HG03439 (cell line): ENCODE measurements around the gene SLC6A5.

ENCODE experiments used
- ATAC-seq: cut with Tn5 transposase; IDR thresholded peaks from one replicate; pipeline ENCODE4 v1.9.1; 2021; ENCODE audit warnings: mild to moderate bottlenecking, moderate library complexity; ENCODE audit not compliant: unreplicated experiment

Gene SLC6A5

DNA sequence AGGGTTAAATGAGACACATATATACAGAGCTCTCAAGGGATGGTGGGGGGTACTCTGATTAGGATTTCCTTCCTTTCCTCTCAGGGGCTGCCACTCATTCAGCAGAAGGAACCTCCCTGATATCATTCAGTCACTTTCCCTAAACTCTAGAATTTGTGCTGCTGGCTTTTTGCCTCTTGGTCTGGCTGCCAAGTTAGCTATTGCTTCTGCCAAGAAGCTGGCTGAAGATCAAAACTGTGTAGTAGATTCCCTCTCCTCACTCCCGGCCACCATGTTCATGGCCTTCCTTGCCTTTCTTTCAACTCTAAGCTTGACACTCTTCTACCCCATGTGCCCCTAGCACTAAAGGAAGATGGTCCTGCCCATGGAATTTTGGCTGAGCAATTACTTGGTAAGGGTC lies 18.7 kb downstream of the SLC6A5 start:
- no peak for ATAC-seq

DNA sequence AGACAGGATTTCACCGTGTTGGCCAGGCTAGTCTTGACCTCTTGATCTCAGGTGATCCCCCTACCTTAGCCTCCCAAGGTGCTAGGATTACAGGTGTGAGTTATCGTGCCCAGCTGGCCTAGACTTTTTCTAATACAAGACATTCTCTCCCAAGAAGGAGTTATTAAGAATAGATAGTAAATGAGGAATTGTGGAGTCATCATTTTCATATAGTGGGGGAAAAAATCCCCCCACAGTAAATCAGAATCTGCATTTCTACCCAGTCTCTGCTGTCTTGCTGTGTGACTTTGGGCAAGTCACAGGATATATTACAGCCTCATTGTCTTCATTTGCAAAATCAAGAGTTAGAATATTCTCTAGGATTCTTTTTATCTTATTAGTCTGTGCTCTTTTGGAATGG lies 21.6 kb downstream of the SLC6A5 start:
- ATAC-seq = no peak

DNA sequence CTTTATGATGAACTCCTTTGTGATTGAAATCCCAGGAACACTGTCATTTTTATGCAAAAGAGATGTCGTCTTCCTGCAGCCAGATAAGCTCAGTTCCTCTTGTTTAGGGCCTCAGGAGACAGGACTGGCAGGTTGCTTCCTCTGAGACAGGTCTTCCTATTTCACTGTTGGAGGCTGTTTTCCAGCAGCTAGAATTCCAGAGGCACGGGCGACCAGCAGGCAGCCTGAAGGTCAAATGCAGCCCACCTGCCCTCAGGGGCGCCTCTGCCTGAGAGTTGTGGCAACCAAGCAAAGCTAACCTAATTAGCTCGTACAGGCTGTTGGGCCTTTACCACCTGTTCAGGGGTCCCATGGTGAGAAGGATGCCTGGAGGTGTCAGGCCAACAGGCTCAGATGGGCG lies 22.3 kb downstream of the SLC6A5 start:
- no peak for ATAC-seq

DNA sequence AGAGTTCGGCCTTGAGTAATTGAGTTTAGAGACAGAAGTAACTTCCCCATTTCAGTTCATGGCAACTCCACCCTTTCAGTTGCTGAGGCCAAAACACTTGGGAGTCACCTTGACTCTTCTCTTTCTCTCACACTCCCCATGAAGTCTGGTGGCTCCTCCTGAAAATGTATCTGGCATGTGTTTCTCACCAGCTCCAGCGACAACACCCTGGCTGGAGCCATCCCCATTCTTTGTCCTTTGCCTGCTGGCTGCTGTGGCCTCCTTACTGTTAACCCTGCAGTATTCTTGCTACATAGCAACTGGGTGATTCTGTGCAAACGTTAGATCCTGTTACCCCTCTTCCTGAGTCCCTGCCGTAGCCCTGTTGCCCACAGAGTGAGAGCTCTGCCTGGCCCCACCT lies 23.8 kb downstream of the SLC6A5 start:
- ATAC-seq = no peak

DNA sequence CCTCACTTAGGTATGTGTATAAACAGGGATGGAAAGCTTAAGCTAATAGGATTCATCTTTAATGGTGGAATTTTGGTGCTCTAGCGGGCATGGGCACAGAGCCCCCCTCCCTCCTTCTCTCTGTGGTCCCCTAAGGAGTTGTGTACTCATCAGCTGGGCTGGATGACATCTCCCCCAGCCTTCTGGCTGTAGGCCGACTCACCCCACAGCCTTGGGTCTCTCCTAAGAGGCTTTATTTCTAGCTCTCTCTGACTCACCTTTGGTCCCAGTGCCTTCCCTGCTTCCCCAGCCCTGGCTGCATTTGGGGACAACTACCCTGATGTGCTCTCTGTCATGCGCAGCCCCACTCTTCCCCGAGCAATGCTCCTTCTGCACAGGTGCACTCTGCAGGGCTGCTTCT lies 26.9 kb downstream of the SLC6A5 start:
- no peak for ATAC-seq

DNA sequence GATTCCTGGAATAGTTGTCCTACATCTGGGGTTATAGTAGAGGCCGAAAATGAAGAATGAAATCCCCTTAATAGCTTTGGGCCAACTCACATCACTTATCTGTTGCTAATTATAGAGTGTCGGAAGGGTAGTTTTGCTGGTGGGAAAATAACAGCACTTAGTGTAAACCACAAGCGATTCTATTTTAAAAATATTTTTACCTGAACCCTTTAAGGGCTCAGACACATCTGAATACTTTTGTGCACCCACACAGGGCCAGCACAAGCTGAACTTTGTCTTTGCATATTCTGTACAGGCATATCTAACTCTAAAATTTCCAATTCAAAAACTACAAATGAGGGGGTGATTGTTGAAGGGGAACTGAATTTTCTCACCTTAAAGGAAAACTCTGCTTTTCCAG lies 27.6 kb downstream of the SLC6A5 start:
- no peak for ATAC-seq

DNA sequence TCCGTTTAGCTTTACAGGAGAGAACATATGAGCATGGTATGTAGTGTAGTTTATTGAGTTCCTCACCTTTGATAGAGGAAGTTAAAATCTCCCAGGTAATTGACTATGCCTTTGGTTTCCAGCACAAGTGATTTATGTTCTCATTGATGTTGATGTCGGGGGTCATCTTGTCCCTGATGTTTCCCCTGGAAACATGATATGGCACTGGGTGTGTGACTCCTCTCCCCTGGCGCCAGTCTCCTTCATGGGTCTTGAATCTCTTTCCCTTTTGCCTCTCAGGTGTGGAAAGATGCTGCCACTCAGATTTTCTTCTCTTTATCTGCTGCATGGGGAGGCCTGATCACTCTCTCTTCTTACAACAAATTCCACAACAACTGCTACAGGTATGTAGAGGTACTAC lies 28.3 kb downstream of the SLC6A5 start:
- ATAC-seq = no peak

DNA sequence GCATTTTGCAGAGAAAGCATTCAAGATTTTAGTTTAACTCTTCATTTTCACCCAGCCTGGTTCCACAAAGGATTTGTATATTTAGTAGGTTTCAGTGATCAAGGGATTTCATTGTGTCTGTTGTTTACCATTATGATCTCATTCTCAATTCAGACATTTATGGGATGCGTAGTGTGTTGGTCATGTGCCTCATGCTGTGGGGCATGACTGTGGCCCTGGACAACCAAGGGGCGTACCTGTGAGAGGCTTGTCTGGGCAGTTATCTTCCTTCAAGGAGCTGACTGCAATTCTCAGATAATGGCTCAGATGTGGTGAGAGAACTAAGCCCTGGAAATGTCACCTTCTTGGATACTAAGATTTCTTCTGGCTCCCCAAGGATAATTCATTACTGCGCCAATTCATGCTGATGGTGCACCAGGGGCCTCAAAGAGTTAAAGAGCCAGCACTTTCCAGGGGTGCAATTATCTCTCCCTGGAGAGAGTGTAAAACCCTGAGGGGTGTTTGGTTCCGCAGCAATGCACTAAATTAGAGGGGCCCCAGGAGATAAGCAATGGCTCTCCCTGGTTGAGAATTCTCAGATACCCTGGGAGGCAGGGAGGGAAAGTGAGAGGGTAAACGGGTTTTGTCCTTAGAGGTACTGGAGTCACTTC lies 32.2 kb downstream of the SLC6A5 start:
- no peak for ATAC-seq

DNA sequence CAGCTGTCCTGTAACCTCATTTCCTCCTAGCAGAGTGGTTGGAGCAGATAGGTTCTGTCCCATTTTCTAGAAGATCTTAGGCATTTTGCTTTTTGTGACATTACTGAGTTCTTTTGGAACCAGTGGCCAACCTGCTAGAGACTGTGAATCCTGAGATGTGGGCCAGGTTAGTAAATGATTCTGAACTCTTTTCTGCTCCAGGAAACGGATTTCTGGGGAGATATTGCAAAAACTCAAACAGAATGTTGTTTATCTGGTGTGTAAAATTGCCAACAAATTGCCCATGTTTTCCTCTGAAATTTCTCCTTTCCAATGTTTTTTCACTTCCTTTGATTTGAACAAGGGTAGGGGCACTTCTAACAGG lies 32.7 kb downstream of the SLC6A5 start:
- ATAC-seq = no peak

DNA sequence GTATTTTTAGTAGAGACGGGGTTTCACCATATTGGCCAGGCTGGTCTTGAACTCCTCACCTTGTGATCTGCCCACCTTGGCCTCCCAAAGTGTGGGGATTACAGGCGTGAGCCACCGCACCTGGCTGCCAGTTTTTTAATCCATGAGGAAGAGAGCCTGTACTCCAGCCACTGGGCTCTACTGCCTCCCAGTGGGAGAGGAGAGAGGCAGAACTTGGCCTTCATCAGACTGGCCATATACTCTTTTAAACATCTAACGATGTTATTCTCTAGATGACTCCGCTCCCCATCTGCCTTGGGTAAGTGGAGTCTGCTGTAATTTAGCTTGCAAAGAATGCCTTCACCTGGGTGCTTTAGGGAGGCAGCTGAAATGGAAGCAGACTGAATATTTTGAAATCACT lies 34.6 kb downstream of the SLC6A5 start:
- no peak for ATAC-seq

DNA sequence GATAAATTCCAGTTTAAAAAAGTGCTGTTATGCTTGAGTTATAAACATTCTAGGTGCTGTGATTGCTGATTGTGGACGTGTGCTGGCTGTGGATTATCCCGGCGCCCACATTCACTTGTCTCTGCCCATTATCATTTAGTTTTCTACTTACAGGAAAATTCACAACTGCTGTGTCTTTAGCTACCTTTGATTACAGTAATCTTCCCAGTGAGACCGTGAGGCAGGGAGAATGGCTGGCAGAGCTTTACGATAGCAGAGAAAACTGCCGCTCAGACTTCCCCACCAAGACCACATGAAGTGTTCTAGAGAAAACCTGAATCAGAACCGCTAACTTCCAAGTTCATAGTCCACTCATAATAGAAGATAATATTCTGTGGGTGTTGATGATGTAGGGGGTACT lies 35.4 kb downstream of the SLC6A5 start:
- ATAC-seq = no peak

DNA sequence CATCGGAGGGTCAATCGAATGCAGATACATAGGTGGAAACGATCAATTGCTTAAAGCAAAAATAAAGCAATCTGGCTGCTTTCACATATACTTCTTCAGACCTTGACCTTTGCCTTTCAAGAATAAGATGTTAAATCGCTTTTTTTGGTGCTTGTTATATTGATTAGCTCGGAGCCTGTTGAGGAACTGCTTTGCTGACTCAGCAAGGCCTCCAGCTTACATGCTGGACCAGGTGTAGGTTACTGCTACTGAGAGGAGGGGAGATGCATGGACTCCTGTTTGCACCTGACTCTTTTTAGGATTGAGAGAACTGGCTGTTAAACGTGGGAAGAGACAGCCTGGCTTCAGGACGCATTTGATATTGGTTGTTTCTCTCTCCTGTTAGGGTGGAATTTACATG lies 38.7 kb downstream of the SLC6A5 start:
- ATAC-seq = no peak

DNA sequence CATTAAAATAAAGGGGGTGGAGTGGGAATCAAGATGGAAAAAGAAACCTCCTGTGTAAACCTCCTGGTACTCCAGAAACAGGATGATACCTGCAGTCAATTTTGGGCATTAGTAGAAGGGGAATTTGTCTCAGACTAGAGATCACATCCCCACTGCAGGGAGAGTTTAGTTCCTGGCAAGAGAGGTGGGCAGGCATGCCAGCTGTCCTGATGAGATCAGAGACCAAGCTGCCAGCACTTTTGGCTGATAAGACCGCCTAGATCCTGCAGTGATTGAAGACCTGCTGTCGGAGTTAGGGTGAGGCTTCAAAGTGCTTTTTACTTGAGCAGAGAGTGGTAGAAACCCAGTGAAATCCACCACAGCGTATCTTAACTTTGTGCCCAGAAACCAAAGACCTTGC lies 40.3 kb downstream of the SLC6A5 start:
- ATAC-seq = no peak

DNA sequence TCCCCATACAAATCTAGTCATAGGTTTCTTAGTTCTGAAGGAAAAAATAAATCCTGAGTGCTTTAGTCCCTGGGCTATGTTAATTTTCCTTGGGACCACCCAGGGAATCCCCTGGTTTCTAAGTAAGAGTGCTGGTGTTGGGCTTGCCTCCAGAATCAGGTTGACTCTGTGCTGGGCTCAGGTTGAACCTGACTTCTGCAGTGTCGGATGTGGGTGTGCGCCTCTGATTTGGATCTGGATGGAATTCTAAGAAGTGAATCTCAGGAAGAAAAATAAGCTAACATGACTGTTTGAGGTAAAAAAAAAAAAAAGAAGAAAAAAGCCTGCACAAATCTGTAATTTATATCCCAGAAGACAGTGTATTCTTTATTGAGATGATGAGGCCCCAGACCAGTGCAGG lies 41.0 kb downstream of the SLC6A5 start:
- no peak for ATAC-seq

DNA sequence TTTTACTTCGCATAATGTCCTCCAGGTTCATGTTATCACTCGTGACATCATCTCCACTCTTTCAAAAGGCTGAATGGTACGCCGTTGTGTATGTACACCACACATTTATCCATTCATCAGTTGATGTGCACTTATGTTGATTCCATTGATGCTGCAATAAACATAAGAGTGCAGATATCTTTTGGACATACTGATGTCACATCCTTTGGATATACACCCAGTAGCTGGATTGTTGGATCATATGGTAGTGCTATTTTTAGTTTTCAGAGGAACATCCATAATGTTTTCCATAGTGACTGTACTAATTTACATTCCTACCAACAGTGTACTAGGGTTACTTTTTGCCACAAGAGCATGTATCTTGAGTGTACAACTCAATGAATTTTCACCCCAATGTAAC lies 45.0 kb downstream of the SLC6A5 start:
- no peak for ATAC-seq

DNA sequence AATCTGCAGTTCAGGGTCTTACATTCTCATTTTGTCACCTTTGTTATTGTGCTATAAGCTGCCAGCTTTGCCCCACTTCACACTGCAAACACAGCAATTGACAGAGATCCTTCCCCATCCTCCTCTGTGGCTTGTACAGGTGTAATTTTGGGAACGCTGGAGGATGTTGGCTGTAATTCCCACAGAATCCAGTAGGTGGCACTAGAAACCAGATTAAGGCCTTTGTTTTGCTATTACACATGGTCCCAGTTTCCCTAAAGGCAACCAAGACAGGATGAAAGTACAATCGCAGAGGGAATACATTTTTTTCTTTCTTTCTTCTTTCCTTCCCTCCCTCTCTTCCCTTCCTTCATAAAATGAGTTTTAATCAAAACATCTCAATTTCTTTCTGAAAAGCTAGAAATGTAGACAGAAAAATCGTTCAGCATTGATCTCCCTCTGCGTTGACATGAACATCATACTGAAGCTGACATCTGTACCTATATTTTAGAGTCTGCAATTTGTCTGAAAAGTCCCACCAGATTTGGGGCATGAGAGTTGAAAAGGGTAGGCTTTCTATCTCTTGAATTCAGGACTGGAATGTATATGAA lies 48.7 kb downstream of the SLC6A5 start:
- ATAC-seq = peak; percentile 75

DNA sequence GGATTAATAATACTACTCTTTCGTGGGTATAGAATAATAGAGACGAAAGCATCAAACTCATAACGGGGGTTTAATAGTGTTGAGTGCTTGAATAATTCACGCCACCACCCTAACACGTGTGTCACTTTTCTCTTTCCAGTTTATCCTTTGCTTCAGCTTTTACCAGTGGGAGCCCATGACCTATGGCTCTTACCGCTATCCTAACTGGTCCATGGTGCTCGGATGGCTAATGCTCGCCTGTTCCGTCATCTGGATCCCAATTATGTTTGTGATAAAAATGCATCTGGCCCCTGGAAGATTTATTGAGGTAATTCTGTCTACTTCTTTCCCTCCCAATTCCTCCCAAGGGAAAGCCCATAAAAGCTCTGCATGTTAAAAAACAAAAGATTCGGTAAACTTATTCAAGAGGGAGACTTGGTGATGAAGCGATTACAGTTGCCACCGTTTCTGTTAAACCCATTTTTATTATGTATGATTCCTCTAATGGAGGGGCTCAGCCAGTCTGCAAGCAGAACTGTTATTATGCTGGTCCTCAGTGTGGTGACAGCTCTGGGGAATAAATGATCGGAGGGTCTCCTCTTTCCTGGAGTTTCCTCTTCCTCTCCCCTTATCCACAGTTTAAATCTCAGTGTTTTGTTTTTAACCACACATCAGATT lies 52.9 kb downstream of the SLC6A5 start:
- no peak for ATAC-seq

DNA sequence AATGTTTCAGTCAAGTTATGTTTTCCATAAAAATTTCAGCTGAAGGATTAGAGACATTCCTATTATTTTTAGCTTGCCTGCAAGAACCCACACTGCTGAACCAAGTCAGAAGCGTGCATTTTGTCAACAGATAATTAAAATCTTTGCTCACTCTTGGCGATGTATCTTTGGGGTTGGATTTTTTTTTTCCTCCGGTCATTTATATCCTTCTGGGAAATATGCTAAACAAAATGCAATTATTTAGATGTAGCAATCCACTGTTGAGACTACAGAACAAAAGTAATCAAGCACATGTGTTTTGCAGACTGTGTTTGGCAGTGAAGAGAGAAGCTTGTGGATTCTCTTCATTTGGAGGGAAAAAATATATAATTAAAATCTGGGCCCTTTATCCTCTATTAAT lies 54.6 kb downstream of the SLC6A5 start:
- no peak for ATAC-seq

DNA sequence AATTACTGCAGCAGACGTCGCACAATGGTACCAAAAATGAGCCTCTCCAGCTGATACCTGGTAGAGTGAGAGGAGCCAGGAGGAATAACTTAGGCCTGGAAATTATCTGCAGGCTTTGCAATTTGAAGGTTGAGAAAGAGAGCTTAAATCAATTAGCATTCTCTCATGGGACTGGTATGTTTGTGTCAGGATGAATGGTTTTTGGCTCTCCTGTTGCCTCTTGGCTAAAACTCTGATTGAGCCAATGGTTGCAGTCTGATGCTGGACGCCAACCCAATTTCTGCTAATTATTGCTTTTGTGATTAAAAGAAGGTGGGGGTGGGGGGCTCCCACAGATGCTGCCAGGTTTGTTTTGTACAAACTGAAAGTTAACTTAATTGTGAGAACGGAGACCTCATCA lies 57.5 kb downstream of the SLC6A5 start:
- no peak for ATAC-seq

DNA sequence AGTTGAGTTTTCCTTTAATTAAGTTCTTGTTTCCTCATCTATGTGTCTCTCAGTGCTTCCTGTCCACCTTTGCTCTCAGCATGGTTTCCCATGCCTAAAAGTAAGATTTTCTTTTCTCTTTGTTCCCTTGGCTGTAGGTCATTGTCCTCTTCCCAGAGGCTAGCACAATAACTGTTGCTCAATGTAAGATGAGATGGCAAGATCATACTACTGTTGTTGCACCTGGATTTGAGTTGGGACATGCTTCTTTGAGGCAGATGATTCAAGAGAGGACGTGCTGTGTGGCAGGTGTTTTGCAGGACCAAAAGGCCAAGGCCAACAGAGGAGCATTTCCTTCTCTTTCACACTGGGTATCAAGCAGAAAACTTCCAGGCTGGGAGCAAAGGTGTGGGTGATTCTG lies 58.7 kb downstream of the SLC6A5 start:
- no peak for ATAC-seq

DNA sequence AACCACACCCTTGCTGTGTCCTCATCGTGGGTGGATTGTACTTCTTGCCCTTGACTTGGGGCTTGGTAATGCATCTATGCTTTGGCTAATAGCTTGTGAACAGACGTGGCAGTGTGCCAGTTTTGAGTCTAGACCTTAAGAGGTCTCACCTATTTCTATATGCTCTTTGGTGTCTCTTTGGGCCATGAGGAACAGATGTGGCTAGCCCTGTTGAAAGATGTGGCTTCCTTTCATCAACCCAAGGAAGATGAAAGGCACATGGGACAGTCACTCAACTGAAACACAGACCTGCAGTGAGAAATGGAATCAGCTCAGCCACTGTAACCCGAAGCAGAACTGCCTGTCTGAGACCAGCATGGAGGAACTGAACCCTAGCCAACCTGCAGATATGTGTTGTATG lies 62.0 kb downstream of the SLC6A5 start:
- ATAC-seq = no peak

DNA sequence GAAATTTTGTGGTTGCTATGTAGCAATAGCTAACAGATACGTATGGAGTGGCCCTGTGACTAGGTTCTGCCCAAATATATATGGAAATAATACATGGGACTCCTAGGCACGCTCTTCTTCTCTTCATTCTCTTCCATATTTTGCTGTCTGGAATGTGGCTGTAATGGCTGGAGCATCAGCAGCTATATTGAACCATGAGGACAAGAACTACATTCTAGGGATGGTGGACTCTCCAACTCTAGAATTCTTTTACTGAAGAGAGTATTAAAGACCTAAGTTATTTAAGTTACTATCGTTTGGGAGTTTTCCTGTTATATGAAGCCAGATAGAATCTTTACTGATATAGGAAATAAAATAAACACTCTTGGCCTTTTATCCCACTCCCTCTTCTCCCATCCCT lies 62.4 kb downstream of the SLC6A5 start:
- no peak for ATAC-seq
